ENCODE measurements around the gene CD44. TPM values are rescaled to one million over a fixed set of nuclear protein-coding genes. Genes with fewer than 3 reads are reported as not detected.

The CD44 gene
- total RNA-seq, 1 experiment from 2014 or later = 6.1 TPM

DNA sequence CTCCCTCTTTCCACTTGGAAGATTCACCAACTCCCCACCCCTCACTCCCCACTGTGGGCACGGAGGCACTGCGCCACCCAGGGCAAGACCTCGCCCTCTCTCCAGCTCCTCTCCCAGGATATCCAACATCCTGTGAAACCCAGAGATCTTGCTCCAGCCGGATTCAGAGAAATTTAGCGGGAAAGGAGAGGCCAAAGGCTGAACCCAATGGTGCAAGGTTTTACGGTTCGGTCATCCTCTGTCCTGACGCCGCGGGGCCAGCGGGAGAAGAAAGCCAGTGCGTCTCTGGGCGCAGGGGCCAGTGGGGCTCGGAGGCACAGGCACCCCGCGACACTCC, 397 bp upstream of the CD44 start:
- no peak overlapping the region for H2BK5ac ChIP-seq (ENCODE audit: insufficient read length, low read length)
- H3K18ac ChIP-seq (ENCODE audit: insufficient read length, low read depth, low read length) = peak overlapping the region; percentile 70
- H2BK120ac ChIP-seq (ENCODE audit: low read depth, low read length, poor library complexity, severe bottlenecking) = no peak overlapping the region
- no peak overlapping the region for H4K8ac ChIP-seq (replicated peaks; ENCODE audit: insufficient read length, low read depth, low read length)
- no peak overlapping the region for H4K5ac ChIP-seq (ENCODE audit: insufficient read length, low read depth, low read length)
- no peak for TF ChIP-seq CTCF (conservative IDR thresholded peaks at IDR 0.05)
- H3K23me2 ChIP-seq (ENCODE audit: insufficient read length, low read depth, low read length, poor library complexity, severe bottlenecking) = peaks cover 13% of the 10 kb centered on the region
- H3K14ac ChIP-seq (ENCODE audit: insufficient read depth, low read length) = peak overlapping the region; percentile 74; the same call in 1 of the 2 replicates
- H3K9ac ChIP-seq (ENCODE audit: extremely low read depth, insufficient read length, low read length) = no peak overlapping the region
- no peak overlapping the region for H3K4ac ChIP-seq (ENCODE audit: low read depth, low read length)
- H3K4me3 Mint-ChIP-seq = peak overlapping the region; percentile 78 to 87
- peaks cover 19% of the 10 kb centered on the region for H3K27me3 ChIP-seq (ENCODE audit: insufficient read depth, low read length)
- peak; percentile 39 for DNase-seq
- no peak overlapping the region for H3K27ac ChIP-seq (ENCODE audit: insufficient read length, low read depth, low read length)
- H3K4me1 ChIP-seq (ENCODE audit: insufficient read depth, low read length) = peaks cover 3% of the 10 kb centered on the region; the same call in 1 of the 2 replicates
- H2BK12ac ChIP-seq (ENCODE audit: insufficient read length, low read depth, low read length) = no peak overlapping the region
- H3K27me3 Mint-ChIP-seq (ENCODE audit: low read depth) = peaks cover 67% of the 10 kb centered on the region
- H3K79me2 ChIP-seq (ENCODE audit: insufficient read depth, low read length) = no peaks in the 10 kb centered on the region
- no peak overlapping the region for H2BK15ac ChIP-seq (ENCODE audit: low read depth, low read length)
- H3K4me2 ChIP-seq (ENCODE audit: insufficient read depth, insufficient read length, low read length) = peak overlapping the region; percentile 76
- H3K4me1 Mint-ChIP-seq = peaks cover 6 to 9% of the 10 kb centered on the region in 2 experiments; a peak in 3 of 4 replicates
- no peaks in the 10 kb centered on the region for H3K36me3 Mint-ChIP-seq (ENCODE audit: insufficient read depth in 1 of 3, low read depth in 3 of 3)
- H4K91ac ChIP-seq (ENCODE audit: insufficient read length, low read depth, low read length) = no peak overlapping the region
- H3K27ac Mint-ChIP-seq = no peak overlapping the region
- no peak overlapping the region for H3K56ac ChIP-seq (ENCODE audit: insufficient read length, low read depth, low read length)
- H4K20me1 ChIP-seq (ENCODE audit: control insufficient read depth, insufficient read depth, insufficient read length) = no peaks in the 10 kb centered on the region
- no peak overlapping the region for H3K23ac ChIP-seq (ENCODE audit: insufficient read length, low read depth, low read length)
- no peak overlapping the region for H2AFZ ChIP-seq (ENCODE audit: low read length)
- H2AK5ac ChIP-seq (ENCODE audit: insufficient read length, low read length) = no peak overlapping the region
- H2BK20ac ChIP-seq (ENCODE audit: low read depth, low read length, poor library complexity, severe bottlenecking) = no peak overlapping the region
- no peak overlapping the region for H3T11ph ChIP-seq (ENCODE audit: low read length)
- no CpG with 5 or more reads among the region's 16 CpGs for WGBS (ENCODE audit: extremely low coverage, insufficient read length, low lambda C conversion rate)
- H3K9me3 ChIP-seq (ENCODE audit: control insufficient read depth, low read depth, low read length) = no peaks in the 10 kb centered on the region
- no peaks in the 10 kb centered on the region for H3K79me1 ChIP-seq (ENCODE audit: insufficient read depth, low read depth, low read length, poor library complexity, severe bottlenecking)
- H3K9me3 Mint-ChIP-seq = no peaks in the 10 kb centered on the region
